HG03442 (cell line): Measurements from ENCODE around the gene MISP3.

Experiments
- ATAC-seq: cut with Tn5 transposase; IDR thresholded peaks from one replicate; pipeline ENCODE4 v1.9.1; 2021; ENCODE audit warnings: mild to moderate bottlenecking, moderate library complexity; ENCODE audit not compliant: unreplicated experiment

The MISP3 gene

DNA sequence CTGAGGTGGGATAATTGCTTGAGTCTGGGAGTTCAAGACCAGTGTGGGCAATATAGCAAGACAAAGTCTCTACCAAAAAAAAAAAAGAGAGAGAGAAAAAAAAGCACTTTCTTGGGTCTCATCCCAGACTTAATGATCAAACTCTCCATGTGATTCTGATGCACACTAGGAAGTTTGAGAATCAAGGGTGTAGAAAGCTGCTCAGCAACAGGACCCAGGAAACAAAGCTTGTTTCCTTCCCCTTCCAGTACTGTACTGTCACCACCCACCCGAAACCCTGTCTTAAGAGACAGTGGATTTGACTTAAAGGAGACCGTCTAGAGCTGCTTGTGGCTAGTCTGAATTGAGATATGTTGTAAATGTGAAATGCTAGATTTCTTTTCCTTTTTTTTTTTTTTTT is 5.8 kb downstream of the MISP3 start:
- ATAC-seq: no peak

DNA sequence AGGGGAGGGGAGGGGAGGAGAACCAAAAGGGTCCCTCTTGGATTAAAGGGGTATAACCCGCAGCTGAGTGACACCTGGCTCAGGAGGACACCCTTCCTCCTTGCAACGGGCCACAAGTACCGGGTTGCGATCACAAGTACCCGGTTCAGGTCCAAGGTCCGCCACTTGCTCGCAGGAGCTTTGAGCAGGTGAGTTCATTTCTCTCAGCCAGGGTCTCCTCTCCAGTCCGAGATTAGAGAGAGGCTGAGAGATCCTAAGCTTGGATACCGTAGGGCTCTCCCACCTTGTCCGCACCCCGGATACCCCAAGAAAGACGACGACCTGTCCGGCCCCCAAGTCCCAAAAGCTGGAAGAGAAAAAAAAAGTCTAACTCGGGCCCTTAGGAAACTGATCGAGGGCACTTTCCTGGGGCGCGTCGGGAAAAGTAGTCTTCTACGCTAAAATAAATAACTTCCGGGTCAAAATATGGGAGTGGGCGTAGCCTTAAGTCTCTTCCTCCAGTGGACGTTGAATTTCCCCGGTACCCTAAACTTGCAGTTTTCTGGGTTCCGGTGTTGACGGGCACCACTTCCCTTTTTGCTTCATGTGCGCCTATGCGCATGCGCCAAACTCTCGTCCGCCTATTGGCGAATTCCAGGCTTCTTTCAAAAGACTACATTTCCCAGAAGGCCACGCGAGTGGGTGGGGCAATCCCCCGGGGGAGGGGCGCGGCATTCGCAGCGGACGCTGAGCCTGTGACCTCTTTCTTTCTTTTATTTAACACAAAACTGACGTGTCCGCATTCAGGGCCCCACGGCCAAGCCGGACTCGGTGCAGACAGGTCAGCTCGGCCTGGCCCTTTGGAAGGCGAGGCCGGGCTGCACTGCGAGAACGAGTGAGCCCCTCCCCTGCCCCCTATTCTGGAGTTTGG is 8.6 kb downstream of the MISP3 start:
- ATAC-seq: peak; percentile 84

DNA sequence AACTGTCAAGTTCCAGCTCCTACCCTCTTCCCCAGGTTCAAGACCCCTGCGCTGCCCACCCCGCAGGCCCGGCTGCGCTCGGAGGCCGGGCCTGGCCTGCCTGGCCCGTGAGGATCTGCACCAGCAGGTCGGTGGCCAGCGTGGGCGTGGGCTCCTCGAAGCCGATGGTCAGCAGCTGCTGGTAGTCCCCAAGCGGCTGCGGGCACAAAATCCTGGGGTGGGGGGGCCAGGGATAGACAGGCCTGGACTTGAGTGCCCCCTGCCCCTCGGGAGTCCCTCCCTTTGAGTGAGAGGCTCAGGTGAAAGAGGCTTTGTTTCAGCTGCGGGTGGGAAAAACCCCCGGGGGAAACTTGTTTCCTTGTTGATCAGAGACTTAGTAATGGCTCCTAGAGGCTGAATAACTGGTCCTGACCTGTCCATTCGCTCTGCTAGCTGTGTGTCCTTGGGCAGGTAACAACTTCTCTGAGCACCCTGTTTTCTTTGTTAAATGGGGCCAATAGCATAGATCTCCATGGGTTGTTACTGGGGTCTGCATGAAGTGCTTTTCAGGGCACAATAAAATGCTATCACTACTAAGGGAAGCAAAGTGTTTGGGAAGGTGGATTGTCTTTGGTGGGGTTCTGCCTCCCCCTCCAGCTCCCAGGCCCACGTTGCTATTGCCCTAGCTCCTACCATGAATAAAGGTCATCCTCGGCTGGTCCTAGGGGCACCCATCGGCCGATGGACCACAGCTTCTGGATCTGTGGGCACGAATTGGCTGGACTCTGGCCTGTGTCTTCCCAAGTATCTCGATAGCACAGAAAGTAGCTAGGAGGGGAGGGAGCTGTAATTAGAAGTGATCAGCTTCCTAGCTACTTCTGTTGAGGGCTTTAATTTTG is 9.4 kb downstream of the MISP3 start:
- ATAC-seq: no peak

DNA sequence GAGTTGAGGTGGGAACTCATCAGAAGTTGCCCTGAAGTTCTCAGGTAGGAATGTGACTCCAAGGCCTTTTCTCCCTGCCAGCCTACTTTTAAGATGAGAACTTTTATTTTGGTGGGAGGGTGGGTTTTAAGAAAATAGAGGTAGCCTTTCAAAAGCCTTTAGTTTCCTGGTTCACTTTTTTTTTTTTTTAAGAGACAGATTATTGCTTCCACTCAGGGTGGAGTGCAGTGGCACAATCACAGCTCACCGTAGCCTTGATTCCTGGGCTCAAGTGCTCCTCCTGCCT is 10.0 kb downstream of the MISP3 start:
- no peak for ATAC-seq

DNA sequence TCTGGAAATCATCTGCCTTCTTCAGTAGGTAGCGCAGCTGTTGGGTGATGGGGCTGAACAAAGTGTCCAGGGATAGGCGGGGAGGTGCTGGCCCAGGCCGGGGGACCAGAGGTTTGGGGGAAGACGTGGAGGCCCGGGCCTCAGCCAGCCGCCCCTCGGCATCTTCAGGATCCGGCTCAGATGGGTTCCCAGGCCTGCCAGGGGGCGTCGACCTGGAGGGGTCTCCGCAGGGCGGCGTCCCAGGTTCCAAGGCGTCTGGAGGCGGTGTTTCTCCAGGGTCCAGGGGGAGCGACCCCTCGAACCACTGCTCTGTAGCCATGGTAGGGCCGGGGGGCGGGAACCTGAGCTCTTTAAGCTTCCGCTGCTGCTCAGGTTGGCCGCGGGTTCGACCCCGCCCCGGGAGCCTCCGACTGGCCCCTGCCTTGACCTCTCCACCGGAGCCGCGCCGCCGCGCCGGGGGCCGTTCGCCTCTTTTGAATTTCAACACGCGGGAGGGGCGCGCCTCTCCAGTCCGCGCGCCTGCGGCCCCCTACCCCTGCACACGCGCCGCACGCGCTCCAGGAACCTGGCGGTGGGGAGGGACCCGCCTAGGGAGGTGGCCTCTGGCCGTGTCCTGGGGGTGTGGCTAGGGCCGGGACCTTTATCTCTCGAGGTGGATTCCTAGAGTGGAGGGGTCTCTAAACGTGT is 12.9 kb downstream of the MISP3 start, which contains the start of gene C19orf67:
TSS of gene C19orf67 (minus strand) at position 475 of the 687 bp plus-strand sequence. CDS start at position 319, 156 bp downstream.
- no peak for ATAC-seq

DNA sequence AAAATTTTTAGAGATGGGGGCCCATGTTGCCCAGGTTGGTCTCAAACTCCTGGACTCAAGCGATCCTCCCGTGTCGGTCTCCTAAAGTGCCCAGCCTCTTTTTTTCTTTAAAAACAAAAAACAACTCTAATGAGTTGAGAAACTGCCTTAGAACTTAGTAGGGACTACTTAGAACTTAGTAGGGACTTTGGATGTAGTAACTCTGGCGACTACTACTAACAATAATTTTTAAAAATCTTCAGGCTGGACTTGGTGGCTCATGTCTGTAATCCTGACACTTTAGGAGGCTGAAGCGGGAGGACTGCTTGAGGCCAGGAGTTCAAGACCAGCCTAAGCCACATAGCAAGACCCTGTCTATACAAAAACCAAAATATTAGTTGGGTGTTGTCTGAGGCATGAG is 13.5 kb downstream of the MISP3 start:
- no peak for ATAC-seq

DNA sequence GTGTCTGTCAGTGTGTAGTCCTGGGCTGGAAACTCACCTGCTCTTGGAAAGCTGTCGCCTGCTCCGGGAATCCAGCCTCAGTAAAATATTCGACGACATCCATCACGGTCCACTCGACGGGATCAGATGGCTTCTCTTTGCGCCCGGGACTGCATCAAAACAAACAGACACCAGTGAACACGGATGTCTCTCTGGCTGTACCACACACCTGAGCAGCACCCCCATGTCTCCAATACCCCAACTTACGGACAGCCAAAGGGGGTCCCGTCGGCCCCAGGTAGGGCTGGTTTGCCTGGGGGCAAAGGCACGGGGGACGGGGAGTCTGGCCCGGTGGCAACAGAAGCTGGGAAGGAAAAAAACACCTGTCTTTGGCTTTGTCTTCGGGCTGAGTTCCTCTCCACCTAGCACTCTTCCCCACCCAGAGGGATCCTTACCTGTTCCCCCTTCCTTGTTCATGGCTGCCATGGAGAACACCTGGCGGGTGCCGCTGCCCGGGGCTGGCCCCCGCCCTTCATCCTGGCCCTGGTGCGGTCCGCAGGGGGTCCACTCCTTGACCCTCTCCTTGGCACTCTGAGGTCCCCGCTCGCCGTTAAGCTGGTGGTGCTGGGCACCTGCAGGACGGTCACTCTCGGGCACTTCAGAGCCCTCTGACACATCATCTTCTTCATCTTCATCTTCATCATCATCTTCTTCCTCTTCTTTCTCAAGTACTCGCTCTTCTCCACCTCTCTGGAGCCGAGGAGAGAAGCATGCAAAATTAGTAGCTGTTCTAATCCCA is 16.2 kb downstream of the MISP3 start:
- no peak for ATAC-seq

DNA sequence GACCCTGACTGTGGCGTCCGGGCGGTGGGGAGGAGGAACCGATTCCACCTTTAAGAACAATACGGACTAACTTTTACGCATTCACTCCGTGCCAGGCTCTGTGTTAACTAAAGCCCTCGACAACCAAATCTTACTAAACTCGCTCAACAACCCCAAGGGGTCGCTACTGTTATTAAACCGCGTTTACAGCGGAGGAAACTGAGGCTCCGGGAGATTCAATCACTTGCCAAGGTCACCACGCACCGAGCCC is 16.8 kb downstream of the MISP3 start:
- ATAC-seq: no peak

DNA sequence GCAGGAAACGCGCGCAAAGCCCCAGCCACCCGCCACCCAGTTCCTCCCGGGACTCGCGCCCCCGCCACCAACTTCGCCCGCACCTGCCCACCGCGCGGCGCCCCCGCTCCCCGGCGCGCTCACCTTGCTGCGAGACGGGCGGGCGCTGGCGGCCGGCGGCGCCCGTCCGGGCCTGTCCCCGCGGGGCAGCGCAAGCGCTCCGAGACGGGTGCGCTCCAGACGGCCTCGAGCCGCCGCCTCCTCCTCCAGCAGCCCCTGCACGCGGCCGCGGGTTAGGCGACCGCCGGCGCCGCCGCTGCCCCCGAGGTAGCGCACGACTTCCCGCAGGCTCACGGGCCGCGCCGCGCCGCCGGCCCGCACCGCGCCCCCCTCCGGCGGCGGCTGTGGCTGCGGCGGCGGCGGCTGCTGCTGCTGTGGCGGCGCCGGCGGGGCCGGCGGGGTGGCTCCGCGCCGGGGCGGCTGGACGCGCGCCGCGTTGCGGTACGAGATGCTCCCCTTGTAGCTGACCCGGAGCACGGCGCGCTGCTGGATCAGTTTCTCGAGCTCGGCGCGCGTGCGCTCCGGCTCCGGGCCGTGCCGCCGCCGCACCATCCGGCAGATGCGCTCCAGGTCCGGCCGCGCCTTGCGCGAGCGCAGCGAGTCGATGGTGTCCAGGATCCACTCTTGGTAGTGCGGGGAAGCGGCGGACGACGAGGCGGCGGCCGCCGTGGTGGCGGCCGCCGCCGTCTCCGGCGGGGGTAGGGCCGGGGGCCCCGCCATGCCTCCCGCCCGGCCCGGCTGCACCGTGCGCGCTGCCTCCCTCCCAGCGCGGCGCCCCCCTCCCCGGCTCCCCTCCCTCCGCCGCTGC is 17.3 kb downstream of the MISP3 start:
- no peak for ATAC-seq

DNA sequence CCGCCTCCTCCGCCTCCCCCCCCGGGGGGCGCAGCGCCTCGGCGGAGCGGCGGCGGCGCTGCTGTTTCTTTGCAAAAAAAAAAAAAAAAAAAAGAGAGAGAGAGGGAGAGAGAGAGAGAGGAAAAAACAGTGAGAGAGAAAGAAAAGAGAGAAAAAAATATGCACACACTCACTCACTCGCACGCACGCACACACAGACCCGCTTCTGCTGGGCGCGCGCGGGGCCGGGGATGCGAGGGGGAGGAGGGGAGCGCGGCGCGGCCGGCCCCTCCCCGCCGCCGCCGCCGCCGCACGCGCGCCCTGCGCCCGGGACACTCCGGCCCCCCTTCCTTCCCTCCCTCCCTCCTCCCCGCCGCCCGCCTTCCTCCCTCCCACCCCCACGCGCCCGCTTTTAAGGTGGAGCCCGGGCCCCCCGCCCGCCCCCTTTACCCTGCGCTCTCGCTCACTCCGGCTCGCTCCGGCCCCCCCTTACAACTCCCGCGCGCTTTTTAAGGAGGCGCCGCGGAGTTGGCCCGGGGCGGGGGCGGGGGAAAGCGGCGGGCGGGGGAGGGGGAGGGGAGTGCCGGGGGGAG is 18.0 kb downstream of the MISP3 start, which contains the start of gene SAMD1:
TSS of gene SAMD1 (minus strand) at position 243 of the 572 bp plus-strand sequence.
- peak; percentile 33 for ATAC-seq

DNA sequence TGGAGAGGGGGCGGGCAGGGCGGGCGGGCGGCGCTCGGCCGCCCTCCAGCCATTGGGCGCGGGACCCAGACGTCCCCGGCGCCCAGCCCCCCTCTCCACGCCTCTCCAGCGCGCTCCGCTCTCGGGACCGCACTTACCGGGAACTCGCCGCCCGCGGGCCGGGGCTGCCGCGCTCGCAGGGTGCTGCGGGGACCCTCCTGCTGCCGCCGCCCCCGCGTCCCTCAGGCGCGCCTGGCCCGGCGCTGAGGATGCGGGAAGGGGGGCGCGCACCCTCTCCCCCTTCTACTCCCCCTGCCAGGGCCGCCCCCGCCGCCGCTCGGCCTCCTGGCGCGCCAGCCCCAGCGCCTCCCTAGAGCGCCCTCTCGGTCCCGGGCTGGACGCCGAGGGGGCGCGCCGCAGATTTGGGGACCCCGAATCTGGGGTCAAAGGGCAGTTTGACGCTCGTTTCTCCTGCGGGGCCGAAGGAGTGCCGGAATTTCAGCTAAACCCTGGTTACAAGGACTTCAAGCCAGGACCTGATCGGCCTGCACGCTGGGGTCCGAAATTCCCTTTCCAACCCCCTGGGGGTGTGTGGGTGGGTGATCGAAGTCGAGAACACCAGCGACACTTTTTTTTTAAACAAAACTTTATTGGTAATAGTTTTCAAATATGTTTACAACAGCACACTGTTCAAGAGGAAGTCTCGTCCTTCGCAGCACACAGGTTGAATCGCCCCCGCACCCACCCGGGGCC is 18.7 kb downstream of the MISP3 start:
- ATAC-seq: peak; percentile 55

DNA sequence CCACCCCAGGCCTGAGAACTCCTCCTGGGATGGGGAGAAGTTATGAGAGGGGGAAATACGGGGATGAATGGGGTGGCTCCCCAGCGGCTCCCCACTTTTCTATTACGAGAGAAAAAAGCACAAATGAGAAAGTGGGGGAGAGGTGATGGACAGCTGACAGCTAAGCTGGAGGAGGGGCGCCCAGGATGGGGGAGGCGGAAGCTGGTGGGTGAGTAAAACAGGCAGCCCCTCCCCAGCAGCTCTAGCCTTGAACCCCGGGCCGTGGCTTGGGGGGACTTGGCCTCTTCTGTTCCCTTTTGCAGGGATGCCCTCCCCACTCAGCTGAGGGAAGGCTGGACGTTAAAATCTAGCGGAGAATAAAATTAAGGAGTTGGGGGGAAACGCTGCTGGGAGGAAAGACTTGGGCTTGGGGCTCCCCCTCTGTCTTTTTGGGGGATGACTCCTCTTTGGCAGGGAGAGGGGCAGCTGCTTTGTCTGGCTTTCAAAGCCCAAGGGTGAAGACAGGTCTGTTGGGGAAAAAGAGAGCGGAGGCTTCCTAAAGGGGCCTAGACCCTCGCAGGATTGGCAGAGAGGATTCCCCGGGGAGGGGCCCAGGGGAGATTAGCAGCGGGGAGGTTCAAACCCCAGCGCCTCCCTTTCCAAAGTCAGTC is 19.4 kb downstream of the MISP3 start:
- peak; percentile 6 for ATAC-seq

DNA sequence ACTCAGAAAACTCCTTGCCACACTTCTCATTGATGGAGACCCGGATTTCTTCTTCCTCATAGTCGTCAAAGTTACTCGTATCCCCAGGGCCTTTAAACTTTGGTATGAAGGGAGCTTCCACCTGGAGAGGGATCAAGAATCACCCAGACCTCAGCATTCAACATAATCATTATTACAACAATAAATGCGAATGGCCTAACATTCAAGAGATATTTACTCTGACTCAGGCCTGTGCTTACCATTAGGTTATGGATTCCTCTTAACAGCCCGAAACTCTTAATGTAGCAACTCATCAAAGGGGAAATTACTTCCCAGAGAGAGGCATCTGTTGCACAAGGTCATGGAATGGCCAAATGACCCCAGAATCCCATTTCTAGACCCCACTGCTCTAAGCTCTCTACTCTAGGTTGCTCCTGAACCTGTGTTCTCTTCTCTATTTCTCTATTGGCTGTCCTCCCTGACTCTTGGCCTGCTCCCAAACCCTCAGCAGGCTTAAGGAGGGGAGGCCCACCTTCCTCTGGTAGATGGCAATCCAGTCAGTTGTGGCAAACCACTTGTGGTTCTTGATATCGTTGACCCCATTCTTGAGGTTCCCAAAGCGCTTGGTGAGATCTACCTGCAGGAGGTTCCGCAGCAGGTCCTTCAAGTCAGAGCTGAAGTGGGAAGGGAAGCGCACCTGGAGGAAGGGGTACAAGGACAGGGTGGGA is 20.7 kb downstream of the MISP3 start:
- ATAC-seq: no peak

DNA sequence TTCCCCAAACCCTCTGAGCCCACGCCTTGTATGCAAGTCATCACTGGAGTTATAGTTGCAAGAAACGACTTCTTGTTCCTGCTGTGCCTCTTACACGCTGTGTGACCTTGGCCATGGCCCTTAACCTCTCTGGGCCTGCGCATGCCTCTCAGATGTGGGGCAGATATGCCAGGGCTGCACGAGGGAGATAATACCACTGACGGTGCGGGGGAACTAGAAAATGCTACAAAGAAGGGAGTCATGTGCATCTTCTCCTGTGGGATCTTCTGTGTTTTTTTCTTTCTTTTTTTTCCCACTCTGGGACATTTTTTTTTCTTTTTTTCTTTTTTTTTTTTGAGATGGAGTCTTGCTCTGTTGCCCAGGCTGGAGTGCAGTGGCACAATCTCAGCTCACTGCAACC is 22.3 kb downstream of the MISP3 start:
- no peak for ATAC-seq

DNA sequence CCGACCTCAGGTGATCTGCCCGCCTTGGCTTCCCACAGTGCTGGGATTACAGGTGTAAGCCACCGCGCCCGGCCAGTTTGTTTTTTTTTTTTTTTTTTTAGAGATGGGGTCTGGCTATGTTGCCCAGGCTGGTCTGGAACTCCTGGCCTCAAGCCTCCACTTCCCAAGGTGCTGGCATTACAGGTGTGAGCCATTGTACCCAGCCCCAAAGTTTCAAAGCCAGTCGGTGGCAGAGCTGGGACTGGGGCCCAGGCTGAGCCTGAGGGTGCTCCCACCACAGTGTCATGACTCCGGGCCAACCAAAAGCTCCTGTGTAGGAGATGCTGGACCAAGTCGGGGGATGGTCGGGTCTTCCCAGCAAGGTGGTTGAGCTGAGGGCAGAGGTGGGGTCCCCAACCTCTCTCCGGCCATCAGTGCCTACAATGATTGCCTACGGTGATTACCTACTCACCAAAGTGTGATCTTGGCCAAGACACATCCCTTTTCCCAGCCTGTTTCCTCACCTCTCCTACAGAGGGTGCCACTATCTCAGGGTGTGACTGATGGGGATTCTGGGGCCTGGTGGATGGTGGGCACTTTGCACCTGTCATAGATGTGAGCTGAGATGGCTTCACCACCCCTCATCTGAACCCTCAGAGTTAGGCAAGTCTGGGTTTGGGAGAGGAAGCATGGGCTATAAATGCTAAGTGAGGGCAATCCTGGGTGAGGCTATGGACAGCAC is 23.8 kb downstream of the MISP3 start:
- ATAC-seq: no peak

DNA sequence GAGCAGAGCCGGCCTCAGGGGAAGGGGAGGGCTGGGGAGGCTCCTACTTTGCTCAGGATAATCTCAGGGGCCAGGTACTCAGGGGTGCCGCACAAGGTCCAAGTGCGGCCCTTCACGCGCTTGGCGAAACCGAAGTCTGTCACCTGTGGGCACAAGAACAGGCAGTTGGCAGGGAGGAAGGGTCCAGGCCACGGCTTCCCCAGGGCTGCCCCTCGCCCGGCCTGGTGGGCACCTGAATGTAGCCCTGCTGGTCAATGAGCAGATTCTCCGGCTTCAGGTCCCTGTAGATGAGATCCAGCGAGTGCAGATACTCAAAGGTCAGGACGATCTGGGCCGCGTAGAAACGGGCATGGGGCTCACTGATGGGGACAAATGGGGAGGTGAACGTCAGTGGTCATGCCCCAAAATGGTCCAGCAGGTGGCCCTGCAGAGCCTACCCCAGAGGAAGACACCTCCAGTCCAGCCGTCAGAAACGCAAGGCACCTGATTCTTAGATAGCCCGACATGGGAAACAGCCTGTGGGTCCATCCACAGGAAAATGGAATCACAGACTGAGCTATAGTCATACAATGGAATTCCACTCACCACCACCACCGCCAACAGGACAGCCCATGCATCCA is 25.1 kb downstream of the MISP3 start:
- ATAC-seq: no peak
